Fibroblast of lung (primary cell): ENCODE results near the gene PITPNB. TPM values are rescaled to one million over a fixed set of nuclear protein-coding genes. Genes with fewer than 3 reads are reported as not detected.

Experiments
- DNase-seq, 2 donors: peaks; one replicate each; pipeline versions ENCODE4 v3.0.0 to v3.0.0-alpha.2; 2010; ENCODE audit warnings: low read depth in 2 of 2
- H2AFZ ChIP-seq: 2 replicates; pipeline ENCODE4 v1.5.1; 2012; ENCODE audit warnings: low read length, control low read depth, inconsistent platforms
- H3K27ac ChIP-seq: 2 replicates; pipeline ENCODE4 v1.5.1; 2011; ENCODE audit warnings: low read length, control low read depth; ENCODE audit not compliant: insufficient read depth
- H3K27me3 ChIP-seq: 2 replicates; pipeline ENCODE4 v1.5.1; 2011; ENCODE audit warnings: mild to moderate bottlenecking, low read length; ENCODE audit not compliant: control insufficient read depth, insufficient read depth
- H3K36me3 ChIP-seq: 2 replicates; pipeline ENCODE4 v1.5.1; 2011; ENCODE audit warnings: low read length; ENCODE audit not compliant: control insufficient read depth, insufficient read depth
- H3K4me1 ChIP-seq: 2 replicates; pipeline ENCODE4 v1.5.1; 2011; ENCODE audit warnings: low read length; ENCODE audit not compliant: control insufficient read depth, insufficient read depth; ENCODE audit errors: extremely low read depth
- H3K4me2 ChIP-seq: 2 replicates; pipeline ENCODE4 v1.5.1; 2011; ENCODE audit warnings: low read length, control low read depth; ENCODE audit not compliant: insufficient read depth; ENCODE audit errors: extremely low read depth
- H3K4me3 ChIP-seq, 4 experiments: fragments of 200-600 bp in 1 of 4; sonication (generic) in 1 of 4; replicated peaks in 1 of 4; 2 replicates each; pipeline ENCODE4 v1.5.1; 2011 to 2016; ENCODE audit warnings: low read length in 4 of 4, low read depth in 3 of 4, mild to moderate bottlenecking in 3 of 4, control low read depth in 2 of 4, inconsistent platforms in 1 of 4, mixed read lengths in 1 of 4; ENCODE audit not compliant: insufficient read depth in 1 of 4; ENCODE audit errors: control extremely low read depth in 1 of 4
- H3K79me2 ChIP-seq: 2 replicates; pipeline ENCODE4 v1.5.1; 2012; ENCODE audit warnings: mild to moderate bottlenecking, low read length, inconsistent platforms; ENCODE audit not compliant: control insufficient read depth, insufficient read depth
- H3K9ac ChIP-seq: 2 replicates; pipeline ENCODE4 v1.5.1; 2011; ENCODE audit warnings: mild to moderate bottlenecking, low read length, control low read depth; ENCODE audit not compliant: insufficient read depth
- H3K9me3 ChIP-seq: 2 replicates; pipeline ENCODE4 v1.5.1; 2012; ENCODE audit warnings: low read depth, low read length; ENCODE audit not compliant: control insufficient read depth, insufficient read depth
- H4K20me1 ChIP-seq: 2 replicates; pipeline ENCODE4 v1.5.1; 2011; ENCODE audit warnings: low read length; ENCODE audit not compliant: control insufficient read depth, insufficient read depth; ENCODE audit errors: extremely low read depth
- CTCF ChIP-seq, 2 donors: IDR thresholded peaks in 1 of 2; conservative IDR thresholded peaks in 1 of 2; 1 replicate in 1 of 2; 2 replicates in 1 of 2; pipeline ENCODE4 v1.5.1; 2011 to 2012; ENCODE audit warnings: low read length in 2 of 2, control low read depth in 1 of 2, inconsistent platforms in 1 of 2, low read depth in 1 of 2, mild to moderate bottlenecking in 1 of 2
- EZH2 ChIP-seq: IDR thresholded peaks from 2 replicates; pipeline ENCODE4 v1.5.1; 2012; ENCODE audit warnings: low read length, control low read depth, mild to moderate bottlenecking; ENCODE audit errors: missing control alignments
- polyA plus RNA-seq, 2 donors: library from polyadenylated mRNA; depleted of rRNA in 1 of 2; stranded (reverse) in 1 of 2; unstranded in 1 of 2; fragments of >200 nt; gene quantifications; 2 replicates each; pipeline ENCODE4 v1.2.1, GENCODE V29; 2011 to 2012; ENCODE audit warnings: missing spikeins in 1 of 2
- total RNA-seq: library from RNA; depleted of rRNA; stranded (reverse); fragments of >200 nt; gene quantifications from 2 replicates; pipeline ENCODE4 v1.2.1, GENCODE V29; 2014

Gene PITPNB
- total and polyA plus RNA-seq, 2 donors (not counting 1 experiment from before 2014, with no cell fraction given), result 42.4 to 79.4 TPM

DNA sequence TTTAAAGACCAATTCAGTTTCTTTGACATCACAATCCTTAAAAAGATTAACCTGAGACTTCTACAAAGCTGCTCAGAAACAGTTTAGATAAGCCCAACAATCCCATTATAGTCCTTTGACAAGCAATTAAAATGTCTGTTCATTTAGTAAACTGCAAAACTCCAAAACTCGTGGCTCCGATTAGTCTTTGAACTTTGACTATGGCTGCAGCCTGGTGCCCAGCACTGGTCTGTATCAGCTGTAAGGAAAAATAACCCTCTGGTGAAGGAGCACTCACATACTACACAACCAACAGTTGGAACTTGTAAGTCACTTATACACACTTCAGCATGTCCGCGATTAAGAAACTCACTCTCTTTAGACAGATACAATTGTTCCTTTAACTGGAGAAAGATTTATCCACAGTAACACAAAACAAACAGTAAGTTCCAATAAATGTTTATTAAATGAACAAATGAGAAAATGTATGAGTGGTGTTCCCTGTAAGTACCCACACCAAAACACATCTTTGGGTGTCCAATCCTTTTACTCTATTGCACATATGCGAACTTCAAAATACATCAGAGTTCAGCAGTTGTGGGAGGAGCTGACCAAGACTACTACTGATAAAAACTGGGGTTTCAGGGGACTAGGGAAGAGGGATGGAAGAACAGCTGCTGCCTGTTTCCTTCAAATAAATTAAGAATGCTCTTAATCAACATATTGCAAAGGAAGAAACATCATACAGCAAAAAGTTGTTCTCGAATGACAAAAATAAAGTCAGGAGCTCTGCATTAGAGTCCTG lies 36.4 kb downstream of the PITPNB start:
- peaks cover 34% of the 10 kb centered on the region for H3K4me1 ChIP-seq

DNA sequence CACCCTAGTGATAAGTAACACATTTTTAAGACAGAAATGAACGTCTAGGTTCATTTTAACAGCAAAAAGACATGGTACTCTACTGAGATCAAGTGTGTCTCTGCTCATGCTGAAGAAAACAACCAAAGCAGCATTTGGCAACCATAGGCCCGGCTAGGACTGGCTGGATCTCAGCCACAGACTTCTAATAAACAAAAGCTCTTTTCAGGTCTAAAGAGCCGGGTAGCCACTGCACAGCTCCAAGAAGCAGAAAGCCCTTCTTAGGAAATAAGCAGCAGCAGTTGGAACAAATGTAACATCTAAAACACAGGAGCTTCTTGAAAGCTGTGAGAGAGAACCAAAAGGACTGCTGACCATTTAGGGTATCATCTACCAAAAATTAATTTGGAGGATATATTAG lies 37.6 kb downstream of the PITPNB start:
- Histone ChIP-seq H3K27me3 (no peaks in the 10 kb centered on the region), H3K9ac (no peak overlapping the region), H3K36me3 (peaks cover 3% of the 10 kb centered on the region), H4K20me1 (no peaks in the 10 kb centered on the region), H3K27ac (peak overlapping the region; percentile 46), H2AFZ (no peak overlapping the region), H3K9me3 (no peaks in the 10 kb centered on the region), H3K4me1 (peaks cover 27% of the 10 kb centered on the region), H3K4me2 (peak overlapping the region; percentile 55), H3K4me3 (no peak overlapping the region), H3K79me2 (peaks cover 21% of the 10 kb centered on the region)
- TF ChIP-seq EZH2 (no peak), CTCF (conservative IDR thresholded peaks at IDR 0.05 in 1 of 2, IDR thresholded peaks at IDR 0.05 in 1 of 2; ENCODE audit: low read depth in 1 of 2, low read length in 2 of 2) (no peak)
- DNase-seq, result peak; percentile 44 to 83

More for the DNA sequence above, 36.4 kb downstream of the PITPNB start:
- Histone ChIP-seq H3K4me2 (no peak overlapping the region), H3K79me2 (peaks cover 17% of the 10 kb centered on the region), H3K36me3 (no peaks in the 10 kb centered on the region), H3K9ac (no peak overlapping the region), H3K9me3 (no peaks in the 10 kb centered on the region), H4K20me1 (no peaks in the 10 kb centered on the region), H2AFZ (no peak overlapping the region), H3K4me3 (no peak overlapping the region), H3K27ac (no peak overlapping the region), H3K27me3 (no peaks in the 10 kb centered on the region)
- DNase-seq, result peak in 1 of 2 donors; percentile 61
- TF ChIP-seq CTCF (conservative IDR thresholded peaks at IDR 0.05 in 1 of 2, IDR thresholded peaks at IDR 0.05 in 1 of 2; ENCODE audit: low read depth in 1 of 2, low read length in 2 of 2) (no peak), EZH2 (no peak)

GRCh38 chr22:27880778-27881394 lies 38.2 kb downstream of the PITPNB start:
- Histone ChIP-seq H3K4me3 (no peak overlapping the region), H3K4me1 (peaks cover 26% of the 10 kb centered on the region), H3K9ac (no peak overlapping the region), H2AFZ (no peak overlapping the region), H3K4me2 (peak overlapping the region; percentile 55), H3K36me3 (peaks cover 3% of the 10 kb centered on the region), H3K79me2 (peaks cover 24% of the 10 kb centered on the region), H3K9me3 (no peaks in the 10 kb centered on the region), H4K20me1 (no peaks in the 10 kb centered on the region), H3K27ac (peak overlapping the region; percentile 46), H3K27me3 (no peaks in the 10 kb centered on the region)
- peak; percentile 71 to 89 for DNase-seq
- TF ChIP-seq EZH2 (no peak), CTCF (conservative IDR thresholded peaks at IDR 0.05 in 1 of 2, IDR thresholded peaks at IDR 0.05 in 1 of 2; ENCODE audit: low read depth in 1 of 2, low read length in 2 of 2) (peak; percentile 68 to 74)
